ENCODE results near the gene TDRD6. TPM values are rescaled to one million over a fixed set of nuclear protein-coding genes. Genes with fewer than 3 reads are reported as not detected.

TDRD6 gene
- total RNA-seq, 1 donor from 2014 or later = 0.02 TPM

- Mint-ChIP-seq H3K9me3 (ENCODE audit: unreplicated experiment) (no peaks in the 10 kb centered on the region), H3K36me3 (ENCODE audit: low read depth, unreplicated experiment) (no peaks in the 10 kb centered on the region), H3K4me1 (ENCODE audit: low read depth, unreplicated experiment) (peaks cover 7% of the 10 kb centered on the region), H3K27ac (ENCODE audit: unreplicated experiment) (no peak overlapping the region), H3K27me3 (ENCODE audit: low read depth, unreplicated experiment) (peaks cover 7% of the 10 kb centered on the region), H3K4me3 (ENCODE audit: unreplicated experiment) (no peak overlapping the region)
- H4K20me1 ChIP-seq (ENCODE audit: insufficient read depth, low read length) = no peaks in the 10 kb centered on the region
- no peaks in the 10 kb centered on the region for H3K79me2 ChIP-seq (ENCODE audit: insufficient read depth, low read length)
- H2AFZ ChIP-seq (ENCODE audit: low read depth, low read length) = no peak overlapping the region
- FAIRE-seq (no peak), DNase-seq (ENCODE audit: low read depth) (no peak)
- no peaks in the 10 kb centered on the region for H3K27me3 ChIP-seq (ENCODE audit: insufficient read depth, low read length)
- TF ChIP-seq EZH2 (IDR thresholded peaks at IDR 0.05; ENCODE audit: insufficient read depth, low read length) (no peak), CTCF (IDR thresholded peaks at IDR 0.05; ENCODE audit: insufficient read depth, low read depth, low read length) (no peak)
- H3K4me3 ChIP-seq (ENCODE audit: insufficient read depth, low read depth, low read length) = no peak overlapping the region
- H3K27ac ChIP-seq (ENCODE audit: low read depth, low read length) = no peak overlapping the region
- no peaks in the 10 kb centered on the region for H3K4me1 ChIP-seq (ENCODE audit: insufficient read depth, low read length)
- H3K9ac ChIP-seq (ENCODE audit: low read length) = no peak overlapping the region
- no peaks in the 10 kb centered on the region for H3K36me3 ChIP-seq (ENCODE audit: insufficient read depth, low read length)
- H3K9me3 ChIP-seq (ENCODE audit: insufficient read depth, low read depth, low read length) = no peaks in the 10 kb centered on the region
- no peak overlapping the region for H3K4me2 ChIP-seq (ENCODE audit: low read length)
These were observed 656 bp downstream of the TDRD6 start for GRCh38 chr6:46688117-46688965.

- H2AFZ ChIP-seq (ENCODE audit: low read depth, low read length) = no peak overlapping the region
- H3K4me3 Mint-ChIP-seq (ENCODE audit: unreplicated experiment) = no peak overlapping the region
- TF ChIP-seq CTCF (IDR thresholded peaks at IDR 0.05; ENCODE audit: insufficient read depth, low read depth, low read length) (no peak), EZH2 (IDR thresholded peaks at IDR 0.05; ENCODE audit: insufficient read depth, low read length) (no peak)
- no peaks in the 10 kb centered on the region for H3K79me2 ChIP-seq (ENCODE audit: insufficient read depth, low read length)
- H4K20me1 ChIP-seq (ENCODE audit: insufficient read depth, low read length) = no peaks in the 10 kb centered on the region
- H3K9me3 ChIP-seq (ENCODE audit: insufficient read depth, low read depth, low read length) = no peaks in the 10 kb centered on the region
- no peak overlapping the region for H3K4me2 ChIP-seq (ENCODE audit: low read length)
- H3K27ac ChIP-seq (ENCODE audit: low read depth, low read length) = no peak overlapping the region
- H3K36me3 ChIP-seq (ENCODE audit: insufficient read depth, low read length) = no peaks in the 10 kb centered on the region
- no peaks in the 10 kb centered on the region for H3K27me3 ChIP-seq (ENCODE audit: insufficient read depth, low read length)
- DNase-seq (ENCODE audit: low read depth) (no peak), FAIRE-seq (no peak)
- H3K4me1 Mint-ChIP-seq (ENCODE audit: low read depth, unreplicated experiment) = peaks cover 7% of the 10 kb centered on the region
- H3K27me3 Mint-ChIP-seq (ENCODE audit: low read depth, unreplicated experiment) = peaks cover 7% of the 10 kb centered on the region
- no peak overlapping the region for H3K9ac ChIP-seq (ENCODE audit: low read length)
- H3K36me3 Mint-ChIP-seq (ENCODE audit: low read depth, unreplicated experiment) = no peaks in the 10 kb centered on the region
- no peaks in the 10 kb centered on the region for H3K4me1 ChIP-seq (ENCODE audit: insufficient read depth, low read length)
- H3K4me3 ChIP-seq (ENCODE audit: insufficient read depth, low read depth, low read length) = no peak overlapping the region
- H3K9me3 Mint-ChIP-seq (ENCODE audit: unreplicated experiment) = no peaks in the 10 kb centered on the region
- no peak overlapping the region for H3K27ac Mint-ChIP-seq (ENCODE audit: unreplicated experiment)
These were observed 1.3 kb downstream of the TDRD6 start for GRCh38 chr6:46688966-46689335.

- no peaks in the 10 kb centered on the region for H3K36me3 ChIP-seq (ENCODE audit: insufficient read depth, low read length)
- no peak overlapping the region for H3K27ac Mint-ChIP-seq (ENCODE audit: unreplicated experiment)
These were observed 2.0 kb downstream of the TDRD6 start for GRCh38 chr6:46689657-46690056.

More at GRCh38 chr6:46689657-46690056, 2.0 kb downstream of the TDRD6 start:
- no peak overlapping the region for H3K9ac ChIP-seq (ENCODE audit: low read length)
- no peaks in the 10 kb centered on the region for H4K20me1 ChIP-seq (ENCODE audit: insufficient read depth, low read length)
- TF ChIP-seq CTCF (IDR thresholded peaks at IDR 0.05; ENCODE audit: insufficient read depth, low read depth, low read length) = no peak
- no peak for TF ChIP-seq EZH2 (IDR thresholded peaks at IDR 0.05; ENCODE audit: insufficient read depth, low read length)
- Mint-ChIP-seq H3K9me3 (ENCODE audit: unreplicated experiment) (no peaks in the 10 kb centered on the region), H3K4me1 (ENCODE audit: low read depth, unreplicated experiment) (peaks cover 6% of the 10 kb centered on the region), H3K36me3 (ENCODE audit: low read depth, unreplicated experiment) (no peaks in the 10 kb centered on the region), H3K4me3 (ENCODE audit: unreplicated experiment) (no peak overlapping the region), H3K27me3 (ENCODE audit: low read depth, unreplicated experiment) (peaks cover 7% of the 10 kb centered on the region)
- FAIRE-seq = no peak
- no peak overlapping the region for H2AFZ ChIP-seq (ENCODE audit: low read depth, low read length)
- H3K4me1 ChIP-seq (ENCODE audit: insufficient read depth, low read length) = no peaks in the 10 kb centered on the region
- H3K27ac ChIP-seq (ENCODE audit: low read depth, low read length) = no peak overlapping the region
- no peak overlapping the region for H3K4me2 ChIP-seq (ENCODE audit: low read length)
- no peak overlapping the region for H3K4me3 ChIP-seq (ENCODE audit: insufficient read depth, low read depth, low read length)
- H3K79me2 ChIP-seq (ENCODE audit: insufficient read depth, low read length) = no peaks in the 10 kb centered on the region
- H3K27me3 ChIP-seq (ENCODE audit: insufficient read depth, low read length) = no peaks in the 10 kb centered on the region
- DNase-seq (ENCODE audit: low read depth) = no peak
- no peaks in the 10 kb centered on the region for H3K9me3 ChIP-seq (ENCODE audit: insufficient read depth, low read depth, low read length)
